Activated T-helper 1 cell treated with anti-CD3 and anti-CD28 coated beads, Interleukin-2, amount 50 U/mL, for 16 hours (primary cell): ENCODE data around the gene FARP2.
"Not testable (repeated sequence)": the region's sequence is repeated elsewhere in the genome, so short reads cannot be mapped to it uniquely, and the experiment has no call there.

Source experiments
- DNase-seq, 2 donors: peaks; one replicate each; pipeline ENCODE4 v3.0.0-alpha.2; 2020; ENCODE audit warnings: low read depth in 1 of 2, low spot score in 1 of 2

The FARP2 gene

DNA sequence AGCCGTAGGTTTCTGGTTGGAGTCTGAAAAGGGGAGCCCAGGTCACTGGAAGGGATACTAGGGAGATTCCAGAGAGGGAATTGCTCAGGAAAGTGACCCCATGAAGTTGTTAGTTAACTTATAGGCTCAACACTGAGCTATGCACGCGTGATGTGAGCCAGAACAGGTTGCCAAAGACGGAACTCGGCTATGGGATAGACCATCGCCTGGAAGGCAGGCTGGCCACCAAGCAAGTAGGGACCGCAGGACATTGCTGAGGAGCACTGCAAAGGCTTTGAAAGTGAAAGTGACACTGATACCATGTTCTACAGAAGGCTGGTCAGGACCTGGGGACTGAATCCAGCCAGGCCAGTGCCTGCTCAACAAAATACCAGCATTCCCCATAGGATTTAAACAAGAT, 7.3 kb downstream of the FARP2 start:
- DNase-seq = no peak

DNA sequence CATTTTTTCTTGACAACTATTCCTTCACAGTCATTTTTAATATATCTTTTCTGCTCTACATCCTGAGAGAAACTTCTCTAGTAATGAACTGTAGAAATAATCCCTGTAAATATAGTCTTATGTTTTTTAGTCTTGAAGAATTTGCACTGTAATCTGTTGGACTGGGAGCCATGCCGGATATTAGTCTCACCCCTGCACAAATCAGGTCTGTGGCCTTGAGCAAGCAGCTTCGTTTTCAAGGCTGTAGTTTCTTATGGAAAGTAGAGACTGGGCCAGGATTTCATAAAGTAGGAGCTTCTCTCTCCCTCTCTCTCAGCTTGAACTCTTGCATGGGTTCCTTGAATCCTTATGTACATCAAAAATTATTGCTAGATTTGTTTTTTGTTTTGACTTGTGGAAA, 8.7 kb downstream of the FARP2 start:
- DNase-seq = no peak

DNA sequence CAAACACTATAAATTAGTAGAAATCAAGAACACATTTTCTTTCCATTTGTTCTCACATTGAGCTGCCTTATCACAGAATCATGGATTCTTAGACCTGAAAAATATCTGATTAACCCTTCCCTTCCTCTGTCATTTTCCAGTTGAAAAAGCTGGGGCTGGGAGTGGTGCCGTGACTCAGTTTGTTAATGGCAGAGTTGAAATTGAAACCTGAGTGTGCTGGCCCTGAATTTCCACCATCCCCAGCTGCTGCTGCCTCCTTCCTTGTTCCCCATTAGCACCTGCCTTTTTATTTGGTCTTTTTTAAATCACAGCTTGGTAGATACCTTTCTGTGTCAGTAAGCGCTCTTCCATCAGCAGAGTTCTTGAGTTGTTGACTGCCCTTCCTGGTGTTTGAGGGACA, 10.6 kb downstream of the FARP2 start:
- DNase-seq = no peak

- no peak for DNase-seq
These were observed 12.6 kb downstream of the FARP2 start for GRCh38 chr2:241368643-241369042.

GRCh38 chr2:241372361-241372992, 16.4 kb downstream of the FARP2 start:
- DNase-seq = no peak

DNA sequence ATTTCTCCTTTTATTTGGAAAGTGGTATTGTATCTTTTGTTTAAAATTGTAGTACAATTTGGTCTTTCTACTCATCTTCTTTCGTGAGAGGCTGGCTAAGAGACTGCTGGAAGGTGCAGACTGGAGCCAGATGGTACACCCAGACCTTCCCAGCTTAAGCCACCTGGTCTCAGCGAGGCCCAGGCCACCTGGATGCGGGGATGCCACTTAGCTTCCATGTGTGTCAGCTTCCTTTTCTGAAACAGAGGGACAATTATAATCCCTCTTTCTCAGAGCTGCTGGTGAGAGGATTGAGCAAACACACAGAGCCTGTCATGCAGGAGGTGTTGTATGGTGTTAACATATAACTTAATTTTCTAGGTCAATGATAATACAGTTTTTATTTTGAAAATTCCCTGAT, 17.4 kb downstream of the FARP2 start:
- DNase-seq = no peak

- not testable (repeated sequence) for DNase-seq
These were observed 17.8 kb downstream of the FARP2 start for GRCh38 chr2:241373906-241374305.

DNA sequence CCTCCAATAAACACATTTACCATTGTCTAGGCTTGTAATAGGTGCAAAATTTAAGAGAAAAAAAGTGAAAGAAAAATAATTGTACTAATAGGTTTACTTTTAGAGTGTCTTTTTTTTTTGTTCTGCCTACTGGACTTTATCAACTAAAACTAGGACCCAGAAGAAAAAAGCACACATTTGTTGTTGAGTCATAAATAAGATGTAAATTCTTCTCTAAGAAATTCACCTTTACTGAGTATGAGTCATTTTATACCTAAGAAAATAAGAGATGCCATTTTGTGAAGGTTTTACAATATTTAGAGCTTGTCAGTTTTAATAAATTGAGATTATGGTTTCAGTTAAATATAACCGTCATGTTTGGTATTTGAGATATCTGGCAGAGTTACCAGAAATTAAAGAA, 19.2 kb downstream of the FARP2 start:
- DNase-seq = no peak

DNA sequence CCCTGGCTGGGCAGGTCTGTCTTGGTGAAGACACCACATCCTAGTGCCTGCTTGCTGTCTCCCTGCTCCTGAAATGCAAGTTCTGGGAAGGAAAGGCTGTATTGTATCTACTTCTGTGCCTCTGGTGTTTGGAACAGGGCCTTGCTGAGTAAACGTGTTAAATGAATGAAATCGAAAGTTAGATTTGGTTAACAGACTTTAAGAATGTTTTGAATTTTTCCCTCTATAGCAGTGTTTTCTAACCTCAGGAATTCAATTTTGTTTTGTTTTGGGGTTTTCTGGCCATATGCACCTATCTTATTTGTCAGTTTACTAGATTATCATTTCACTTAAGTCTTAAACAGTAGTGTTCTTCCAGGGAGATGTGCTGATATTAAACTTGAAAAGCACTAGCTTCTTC, 20.7 kb downstream of the FARP2 start:
- DNase-seq = no peak

DNA sequence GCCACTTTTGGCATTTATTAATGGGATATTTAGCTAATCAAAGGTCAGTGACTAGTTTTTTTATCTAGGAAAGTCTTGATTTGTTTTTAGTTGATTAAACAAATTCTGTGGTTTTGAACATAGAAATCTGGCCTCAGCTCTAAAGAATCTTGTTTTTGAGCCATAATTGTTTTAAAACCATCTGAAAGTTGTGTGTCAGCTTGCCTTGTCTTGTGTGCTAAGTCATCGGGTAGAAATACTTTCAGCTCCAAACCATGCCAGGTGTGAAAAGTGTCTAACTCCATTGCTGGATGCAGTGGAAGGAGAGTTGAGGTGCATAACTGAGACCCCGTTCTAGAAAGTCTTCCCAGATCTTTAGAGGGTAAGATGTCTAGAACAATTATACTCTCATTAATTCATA, 22.7 kb downstream of the FARP2 start:
- no peak for DNase-seq

DNA sequence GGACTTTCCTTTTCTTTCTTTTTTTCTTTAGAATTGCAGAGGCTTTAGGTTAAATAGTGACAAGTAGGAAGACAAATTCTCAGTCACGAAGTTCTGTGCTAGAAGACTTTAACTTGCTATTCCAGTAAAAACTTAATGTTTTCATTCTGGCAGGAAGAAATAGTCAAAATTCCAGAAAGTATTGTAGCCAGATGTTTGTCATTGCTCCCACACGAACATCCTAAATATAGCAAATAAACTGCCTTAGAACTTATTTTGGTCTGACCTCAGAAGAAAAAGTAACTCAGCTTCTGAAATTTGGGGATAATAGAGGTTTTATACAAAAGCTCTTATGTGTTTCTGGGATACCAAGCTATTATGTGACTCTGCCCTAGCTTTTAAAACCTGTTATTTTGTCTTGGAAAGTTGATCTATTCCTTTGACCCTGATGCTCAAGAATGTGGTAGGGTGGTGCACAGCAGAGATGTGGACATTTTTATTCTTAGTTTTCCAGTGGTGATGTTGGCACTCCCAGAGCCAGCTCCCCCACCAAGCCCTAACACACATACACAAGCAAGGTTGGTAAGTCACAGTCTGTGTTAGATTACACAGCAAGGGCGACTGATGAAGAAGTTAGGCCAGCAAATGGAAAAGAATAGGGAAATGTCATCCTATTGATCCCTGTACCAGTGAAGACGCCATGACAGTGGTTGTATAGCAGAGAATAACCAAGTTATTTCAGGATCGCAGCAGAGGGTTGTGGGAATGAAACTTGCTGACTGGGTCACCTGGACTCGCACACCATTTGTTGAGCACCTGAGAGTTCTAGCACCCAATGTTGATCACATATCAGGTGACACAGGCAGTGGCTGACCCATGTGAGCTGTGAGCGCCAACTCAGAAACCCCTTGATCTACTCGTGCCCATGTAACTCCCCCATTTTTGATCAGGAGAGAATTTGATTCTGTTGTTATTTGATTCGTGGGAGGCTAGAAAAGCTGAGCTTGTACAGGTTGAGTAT, 23.7 kb downstream of the FARP2 start:
- DNase-seq = no peak

GRCh38 chr2:241381872-241382271, 25.8 kb downstream of the FARP2 start:
- no peak for DNase-seq

DNA sequence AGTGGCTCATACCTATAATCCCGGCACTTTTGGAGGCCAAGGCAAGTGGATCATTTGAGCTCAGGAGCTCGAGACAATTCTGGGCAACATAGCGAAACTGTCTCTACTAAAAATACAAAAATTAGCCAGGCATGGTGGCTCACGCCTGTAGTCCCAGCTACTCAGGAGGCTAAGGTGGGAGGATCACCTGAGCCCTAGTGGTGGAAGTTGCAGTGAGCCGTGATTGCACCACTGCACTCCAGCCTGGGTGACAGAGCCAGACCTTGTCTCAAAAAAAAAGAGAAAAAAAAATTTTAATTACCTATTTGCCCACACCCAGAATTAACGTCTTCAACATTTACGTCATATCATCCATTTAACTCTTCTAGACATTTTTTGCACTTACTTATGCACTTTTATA, 29.4 kb downstream of the FARP2 start:
- DNase-seq = not testable (repeated sequence)

DNA sequence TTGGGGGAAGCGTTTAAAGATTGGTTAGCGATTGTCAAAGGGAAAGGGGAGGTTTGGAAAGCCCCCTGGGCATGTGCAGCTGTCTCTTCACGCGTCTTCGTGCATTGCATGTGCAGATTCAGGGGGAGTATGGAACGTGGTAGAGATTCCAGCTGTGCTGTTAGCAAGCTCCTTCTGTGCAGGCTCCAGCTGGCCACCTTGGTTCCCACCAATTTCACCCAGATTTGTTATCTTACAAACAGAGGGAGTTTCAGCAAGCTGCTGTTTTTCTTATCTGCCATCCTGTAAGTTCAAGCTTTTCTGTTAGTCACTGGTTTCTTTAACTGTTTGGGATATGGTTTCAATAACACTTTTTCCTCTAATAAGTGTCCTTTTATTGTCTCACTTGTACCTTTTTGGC, 30.4 kb downstream of the FARP2 start:
- no peak for DNase-seq

DNA sequence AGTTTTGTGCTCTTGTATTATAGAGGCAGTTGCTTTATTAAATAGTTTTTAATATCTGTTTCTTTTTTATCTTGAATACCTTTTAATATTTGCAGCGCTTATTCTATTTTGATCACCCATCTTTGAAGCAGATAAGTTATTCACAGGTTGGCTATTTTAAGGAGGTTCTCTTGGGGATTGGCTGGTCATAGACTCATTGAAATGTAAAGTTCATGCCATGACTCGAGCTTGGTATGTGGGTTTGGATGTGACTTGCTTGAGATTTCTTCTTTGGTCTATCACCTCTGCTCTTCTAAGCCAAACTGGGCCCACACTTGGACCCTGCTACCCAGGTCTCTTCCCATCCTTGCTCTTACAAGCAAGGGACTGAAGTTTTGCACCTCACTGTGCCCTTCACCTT, 33.6 kb downstream of the FARP2 start:
- DNase-seq = no peak

GRCh38 chr2:241390301-241391206, 34.5 kb downstream of the FARP2 start:
- no peak for DNase-seq

- DNase-seq = no peak
These were observed 36.0 kb downstream of the FARP2 start for GRCh38 chr2:241391892-241392665.

- DNase-seq = not testable (repeated sequence)
These were observed 36.7 kb downstream of the FARP2 start for GRCh38 chr2:241392753-241393152.

DNA sequence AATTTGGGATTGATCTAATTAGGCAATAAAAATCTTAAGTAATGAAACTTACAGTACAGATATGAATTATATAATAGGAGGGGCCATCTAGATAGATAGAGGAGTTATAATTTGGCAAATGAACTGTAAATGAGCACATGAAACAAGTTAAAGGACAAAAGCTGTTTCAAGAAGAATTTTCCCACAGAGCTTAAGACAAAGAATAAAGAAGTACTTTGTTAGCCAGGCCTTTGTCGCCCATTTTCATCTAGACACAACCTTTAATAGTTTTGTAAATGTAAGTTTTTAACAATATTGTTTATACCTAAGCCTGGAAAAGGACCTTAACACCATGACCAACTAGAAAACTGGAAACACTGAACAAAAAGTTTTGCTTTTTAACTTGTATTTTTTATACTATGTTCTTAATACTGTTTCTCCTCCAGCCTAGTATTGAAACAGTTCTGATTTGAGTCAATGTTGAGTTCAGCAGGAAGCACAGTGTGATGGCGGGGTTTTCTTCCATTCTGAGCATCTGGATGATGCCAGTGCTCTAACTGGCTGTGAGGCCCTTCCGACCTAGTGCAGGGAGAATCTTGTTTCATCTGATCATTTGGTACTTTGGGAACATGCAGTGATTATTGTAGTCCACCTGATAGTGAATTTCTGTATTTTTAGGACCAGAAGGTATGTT, 37.6 kb downstream of the FARP2 start:
- DNase-seq = no peak

DNA sequence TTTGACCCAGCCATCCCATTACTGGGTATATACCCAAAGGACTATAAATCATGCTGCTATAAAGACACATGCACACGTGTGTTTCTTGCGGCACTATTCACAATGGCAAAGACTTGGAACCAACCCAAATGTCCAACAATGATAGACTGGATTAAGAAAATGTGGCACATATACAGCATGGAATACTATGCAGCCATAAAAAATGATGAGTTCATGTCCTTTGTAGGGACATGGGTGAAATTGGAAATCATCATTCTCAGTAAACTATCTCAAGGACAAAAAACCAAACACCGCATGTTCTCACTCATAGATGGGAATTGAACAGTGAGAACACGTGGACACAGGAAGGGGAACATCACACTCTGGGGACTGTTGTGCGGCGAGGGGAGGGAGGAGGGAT, 40.7 kb downstream of the FARP2 start:
- not testable (repeated sequence) for DNase-seq
